Heart left ventricle (tissue), 13 donors: ENCODE data around the gene CACNA2D3.

ENCODE experiments used
- CTCF ChIP-seq, 12 donors: fragments of 200-600 bp; sonication (generic) in 4 of 12; IDR thresholded peaks; one replicate each; pipeline versions ENCODE4 v1.5.0 to v1.8.0; 2018 to 2022; ENCODE audit warnings: antibody characterized with exemption in 12 of 12, mild to moderate bottlenecking in 5 of 12
- POLR2A ChIP-seq, 2 donors: fragments of 450-650 bp; IDR thresholded peaks; one replicate each; pipeline ENCODE4 v1.6.1; 2017; ENCODE audit warnings: antibody characterized with exemption in 2 of 2, mild to moderate bottlenecking in 2 of 2, moderate library complexity in 2 of 2
- donor health status: ischemic (EF 13 %, LVEDD 7.1; RV severe dilation, severe dysfunction).
- donor health status: DM: no; HTN: yes; CAD: no.
- donor health status: DM: no; HTN: no; CAD: no.
- donor health status: ischemic (EF 25% LVEDD 6.9; RV normal size, moderate dysfunction).
- donor health status: ischemic (EF 25% LVEDD 5.7; RV mildly dilated, moderate dysfunction).
- donor health status: ischemic (EF 35%, LVEDD 5.7; RV mildly dilated, moderate dysfunction).
- donor health status: nonischemic (EF 11% LVEDD 7.7; RV severe dilation, severe dysfunction).
- donor health status: DM: yes; HTN: yes; CAD: no.
- donor health status: PGD.
- donor health status: ischemic (EF 29% LVEDD 5.4; RV normal size, mild dysfunction).
- donor health status: nonischemic (EF 23%, LVEDD 6.1; RV moderate dilation, normal function).

- no peak for TF ChIP-seq CTCF (IDR thresholded peaks at IDR 0.05)
- no peak for TF ChIP-seq POLR2A (IDR thresholded peaks at IDR 0.05)
Observed at GRCh38 chr3:54982807-54983206, 860.5 kb downstream of the CACNA2D3 start.
